Keratinocyte (primary cell): ENCODE measurements around the gene CDHR3.

ENCODE experiments used
- CTCF ChIP-seq, 3 experiments: IDR thresholded peaks in 1 of 3; conservative IDR thresholded peaks in 1 of 3; optimal IDR thresholded peaks in 1 of 3; 2 replicates in 2 of 3; 3 replicates in 1 of 3; pipeline versions ENCODE3 to v1.5.1; 2011; ENCODE audit warnings: low read length in 3 of 3, mild to moderate bottlenecking in 3 of 3, moderate library complexity in 2 of 3, control low read depth in 1 of 3, inconsistent platforms in 1 of 3; ENCODE audit not compliant: insufficient read depth in 2 of 3; ENCODE audit errors: extremely low read depth in 1 of 3
- EZH2 ChIP-seq: IDR thresholded peaks from one replicate; pipeline ENCODE4 v1.6.1; 2012; ENCODE audit warnings: inconsistent platforms, mild to moderate bottlenecking, low read length, moderate library complexity

- TF ChIP-seq CTCF (optimal IDR thresholded peaks at IDR 0.05 in 1 of 3, IDR thresholded peaks at IDR 0.05 in 1 of 3, conservative IDR thresholded peaks at IDR 0.05 in 1 of 3; ENCODE audit: extremely low read depth in 1 of 3, insufficient read depth in 2 of 3, low read length in 3 of 3): no peak
- no peak for TF ChIP-seq EZH2
Measured at GRCh38 chr7:105940109-105940508, 23.0 kb upstream of the CDHR3 start.
